ENCODE measurements around the gene ZNF543. TPM values are rescaled to one million over a fixed set of nuclear protein-coding genes. Genes with fewer than 3 reads are reported as not detected.

ZNF543 gene
- total RNA-seq, 2 experiments from 2014 or later = 7.0 to 7.5 TPM

GRCh38 chr19:57327993-57328392 is 7.7 kb downstream of the ZNF543 start:
- Mint-ChIP-seq H3K27ac (no peak overlapping the region), H3K9me3 (ENCODE audit: insufficient read depth) (peaks cover 14% of the 10 kb centered on the region), H3K36me3 (ENCODE audit: low read depth) (peaks cover 79% of the 10 kb centered on the region), H3K4me1 (ENCODE audit: low read depth) (no peaks in the 10 kb centered on the region), H3K27me3 (ENCODE audit: low read depth) (no peaks in the 10 kb centered on the region), H3K4me3 (no peak overlapping the region)
- ChIA-PET CTCF (no interaction called here), POLR2A (no interaction called here)
- DNase-seq = no peak
- no peak for ATAC-seq

DNA sequence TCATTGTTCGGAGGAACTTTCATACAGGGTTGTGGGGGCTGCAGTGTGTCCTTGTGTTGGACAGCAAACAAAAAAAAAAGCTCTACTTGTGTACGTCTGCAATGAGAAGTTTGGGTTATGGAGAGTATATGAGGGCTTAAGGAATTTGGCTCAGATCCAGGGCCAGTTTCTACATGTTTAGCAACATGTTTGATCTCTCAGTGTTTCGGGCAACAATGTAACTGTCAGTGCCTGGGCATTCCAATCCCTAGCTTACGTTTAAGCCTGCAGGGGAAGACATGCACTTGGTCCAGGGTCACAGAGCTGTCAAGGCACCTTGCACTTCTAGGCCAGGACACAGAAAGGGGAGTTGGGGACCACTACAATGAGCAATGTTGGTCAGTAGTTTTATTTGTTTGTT is 13.9 kb downstream of the ZNF543 start:
- no peaks in the 10 kb centered on the region for H3K4me1 Mint-ChIP-seq (ENCODE audit: low read depth)
- H3K4me3 Mint-ChIP-seq = no peak overlapping the region
- peaks cover 18% of the 10 kb centered on the region for H3K9me3 Mint-ChIP-seq (ENCODE audit: insufficient read depth)
- ATAC-seq (no peak), DNase-seq (no peak)
- CTCF ChIA-PET = no interaction called here
- H3K27ac Mint-ChIP-seq = no peak overlapping the region
- POLR2A ChIA-PET = no interaction called here
- H3K36me3 Mint-ChIP-seq (ENCODE audit: low read depth) = peaks cover 35% of the 10 kb centered on the region
- H3K27me3 Mint-ChIP-seq (ENCODE audit: low read depth) = no peaks in the 10 kb centered on the region

DNA sequence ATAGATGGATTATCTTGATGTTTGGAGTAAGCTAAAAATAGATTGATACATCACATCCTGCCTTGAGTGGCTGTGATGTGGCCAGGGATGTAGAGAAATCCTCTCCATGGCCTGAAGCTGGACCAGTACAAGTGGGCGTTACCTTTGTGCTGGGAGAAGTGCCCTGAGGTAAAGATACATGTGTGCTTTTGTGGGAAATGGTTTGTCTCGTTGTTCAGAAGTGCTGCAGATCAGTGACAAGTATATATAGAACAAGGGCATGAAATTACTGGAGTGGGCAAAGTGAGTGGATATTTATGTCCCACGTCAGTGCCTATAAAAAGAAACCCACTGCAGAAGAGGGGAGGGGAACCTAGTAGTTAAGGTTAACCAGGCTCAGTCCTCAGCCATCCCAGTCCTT is 18.6 kb downstream of the ZNF543 start:
- no peak overlapping the region for H3K4me3 Mint-ChIP-seq

DNA sequence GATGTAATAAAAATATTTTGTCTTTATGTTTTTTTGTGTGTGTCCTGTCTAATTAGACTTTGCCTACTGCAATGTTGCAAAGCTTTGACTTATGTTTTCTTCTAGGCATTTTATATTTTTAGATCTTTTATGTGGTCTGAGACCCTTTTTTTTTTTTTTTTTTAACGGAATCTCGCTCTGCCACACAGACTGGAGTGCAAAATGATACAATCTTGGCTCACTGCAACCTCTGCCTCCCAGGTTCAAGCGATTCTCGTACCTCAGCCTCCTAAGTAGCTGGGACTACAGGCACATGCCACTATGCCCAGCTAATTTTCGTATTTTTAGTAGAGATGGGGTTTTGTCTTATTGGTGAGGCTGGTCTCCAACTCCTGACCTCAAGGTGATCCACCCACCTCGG is 22.3 kb downstream of the ZNF543 start:
- ChIA-PET CTCF (no interaction called here), POLR2A (interaction anchor here (0.6 kb wide), 1 partner anchor 705 kb away, joined by 3 read pairs; no protein-coding TSS in a partner anchor)
- ATAC-seq = no peak
- no peaks in the 10 kb centered on the region for H3K27me3 Mint-ChIP-seq (ENCODE audit: low read depth)
- no peaks in the 10 kb centered on the region for H3K4me1 Mint-ChIP-seq (ENCODE audit: low read depth)
- no peak overlapping the region for H3K4me3 Mint-ChIP-seq
- peaks cover 4% of the 10 kb centered on the region for H3K9me3 Mint-ChIP-seq (ENCODE audit: insufficient read depth)
- H3K27ac Mint-ChIP-seq = no peak overlapping the region
- DNase-seq = no peak
- H3K36me3 Mint-ChIP-seq (ENCODE audit: low read depth) = peaks cover 5% of the 10 kb centered on the region

More for the DNA sequence above, 18.6 kb downstream of the ZNF543 start:
- no peak for ATAC-seq
- Mint-ChIP-seq H3K4me1 (ENCODE audit: low read depth) (no peaks in the 10 kb centered on the region), H3K9me3 (ENCODE audit: insufficient read depth) (peaks cover 17% of the 10 kb centered on the region), H3K36me3 (ENCODE audit: low read depth) (peaks cover 16% of the 10 kb centered on the region), H3K27ac (no peak overlapping the region), H3K27me3 (ENCODE audit: low read depth) (no peaks in the 10 kb centered on the region)
- ChIA-PET POLR2A (no interaction called here), CTCF (no interaction called here)
- DNase-seq = no peak

GRCh38 chr19:57348136-57348535 is 27.9 kb downstream of the ZNF543 start:
- POLR2A ChIA-PET = no interaction called here
- Mint-ChIP-seq H3K27ac (no peak overlapping the region), H3K9me3 (ENCODE audit: insufficient read depth) (peaks cover 3% of the 10 kb centered on the region), H3K36me3 (ENCODE audit: low read depth) (peaks cover 22% of the 10 kb centered on the region), H3K4me3 (no peak overlapping the region), H3K27me3 (ENCODE audit: low read depth) (no peaks in the 10 kb centered on the region), H3K4me1 (ENCODE audit: low read depth) (peaks cover 29% of the 10 kb centered on the region)
- CTCF ChIA-PET = no interaction called here
- no peak for ATAC-seq
- no peak for DNase-seq

GRCh38 chr19:57350877-57351805 is 30.9 kb downstream of the ZNF543 start, which contains the start of gene ZNF304:
Gene ZNF304, plus strand, starts transcription at chr19:57351271. Its CDS starts 394 bp downstream, at chr19:57351665.
- ATAC-seq (peak; percentile 99), DNase-seq (peak; percentile 93)
- ChIA-PET CTCF (interaction anchor here (0.9 kb wide), 2 partner anchors 12 to 50 kb away, joined by 3 to 4 read pairs; partner anchors contain the start of genes TRAPPC2B and ZNF547), POLR2A (interaction anchor here (0.6 to 1.2 kb wide), 6 partner anchors 12 to 331 kb away, joined by 3 to 5 read pairs (median 4); partner anchors contain the start of genes TRAPPC2B, ZNF547, ZNF548 and ZNF551)
- Mint-ChIP-seq H3K27ac (peak within 1 kb of the TSS; percentile 95), H3K9me3 (ENCODE audit: insufficient read depth) (peaks cover 19% of the 10 kb centered on the region), H3K4me1 (ENCODE audit: low read depth) (peaks cover 31% of the 10 kb centered on the region), H3K4me3 (peak within 1 kb of the TSS; percentile 94), H3K36me3 (ENCODE audit: low read depth) (peaks cover 52% of the 10 kb centered on the region), H3K27me3 (ENCODE audit: low read depth) (no peaks in the 10 kb centered on the region)

GRCh38 chr19:57351867-57352266 is 31.6 kb downstream of the ZNF543 start:
- H3K36me3 Mint-ChIP-seq (ENCODE audit: low read depth) = peaks cover 60% of the 10 kb centered on the region
- DNase-seq (no peak), ATAC-seq (peak; percentile 2)
- ChIA-PET CTCF (no interaction called here), POLR2A (no interaction called here)
- peak overlapping the region; percentile 94 for H3K4me3 Mint-ChIP-seq
- H3K27me3 Mint-ChIP-seq (ENCODE audit: low read depth) = no peaks in the 10 kb centered on the region
- H3K9me3 Mint-ChIP-seq (ENCODE audit: insufficient read depth) = peaks cover 25% of the 10 kb centered on the region
- peaks cover 31% of the 10 kb centered on the region for H3K4me1 Mint-ChIP-seq (ENCODE audit: low read depth)
- peak overlapping the region; percentile 95 for H3K27ac Mint-ChIP-seq

DNA sequence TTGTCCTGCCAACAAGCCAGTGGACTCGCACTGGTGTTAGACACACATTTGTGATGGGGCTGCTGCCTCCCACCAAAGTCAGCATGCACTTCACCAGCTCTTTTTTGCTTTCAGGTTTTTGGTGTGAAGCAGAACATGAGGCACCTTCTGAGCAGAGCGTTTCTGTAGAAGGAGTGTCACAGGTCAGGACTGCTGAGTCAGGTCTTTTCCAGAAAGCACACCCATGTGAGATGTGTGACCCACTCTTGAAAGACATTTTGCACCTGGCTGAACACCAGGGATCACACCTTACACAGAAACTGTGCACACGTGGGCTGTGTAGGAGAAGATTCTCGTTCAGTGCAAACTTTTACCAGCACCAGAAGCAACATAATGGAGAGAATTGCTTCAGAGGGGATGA is 35.6 kb downstream of the ZNF543 start:
- no peak for DNase-seq
- no peak overlapping the region for H3K27ac Mint-ChIP-seq
- H3K4me3 Mint-ChIP-seq = no peak overlapping the region
- H3K9me3 Mint-ChIP-seq (ENCODE audit: insufficient read depth) = peaks cover 40% of the 10 kb centered on the region
- ChIA-PET POLR2A (no interaction called here), CTCF (no interaction called here)
- H3K36me3 Mint-ChIP-seq (ENCODE audit: low read depth) = peaks cover 89% of the 10 kb centered on the region
- no peaks in the 10 kb centered on the region for H3K27me3 Mint-ChIP-seq (ENCODE audit: low read depth)
- H3K4me1 Mint-ChIP-seq (ENCODE audit: low read depth) = peaks cover 23% of the 10 kb centered on the region
- ATAC-seq = no peak

GRCh38 chr19:57357406-57357805 is 37.1 kb downstream of the ZNF543 start:
- ChIA-PET POLR2A (no interaction called here), CTCF (no interaction called here)
- Mint-ChIP-seq H3K27me3 (ENCODE audit: low read depth) (no peaks in the 10 kb centered on the region), H3K9me3 (ENCODE audit: insufficient read depth) (peaks cover 48% of the 10 kb centered on the region), H3K27ac (no peak overlapping the region), H3K4me3 (no peak overlapping the region), H3K36me3 (ENCODE audit: low read depth) (peaks cover 79% of the 10 kb centered on the region), H3K4me1 (ENCODE audit: low read depth) (peaks cover 10% of the 10 kb centered on the region)
- DNase-seq (no peak), ATAC-seq (no peak)

DNA sequence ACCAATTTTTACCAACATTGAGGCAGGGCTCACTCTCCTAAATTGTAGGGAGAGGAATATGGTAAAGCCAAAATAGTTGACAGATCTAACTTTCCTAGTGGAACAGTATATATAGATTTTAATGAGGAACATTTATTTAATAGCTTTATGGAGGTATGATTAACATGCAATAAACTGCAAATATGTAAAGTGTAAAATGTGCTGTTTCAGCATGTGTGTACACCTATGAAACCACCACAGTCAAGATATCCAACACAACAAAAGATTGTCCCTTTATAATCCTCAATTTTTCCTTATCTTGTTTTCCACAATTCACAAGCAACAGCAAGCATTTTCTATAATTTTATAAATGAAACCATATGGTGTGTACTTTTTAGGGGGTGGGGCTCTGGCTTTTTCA is 39.0 kb downstream of the ZNF543 start:
- Mint-ChIP-seq H3K27ac (no peak overlapping the region), H3K9me3 (ENCODE audit: insufficient read depth) (peaks cover 51% of the 10 kb centered on the region), H3K36me3 (ENCODE audit: low read depth) (peaks cover 72% of the 10 kb centered on the region), H3K4me1 (ENCODE audit: low read depth) (peaks cover 12% of the 10 kb centered on the region), H3K27me3 (ENCODE audit: low read depth) (no peaks in the 10 kb centered on the region), H3K4me3 (no peak overlapping the region)
- ChIA-PET CTCF (no interaction called here), POLR2A (no interaction called here)
- ATAC-seq (no peak), DNase-seq (no peak)

DNA sequence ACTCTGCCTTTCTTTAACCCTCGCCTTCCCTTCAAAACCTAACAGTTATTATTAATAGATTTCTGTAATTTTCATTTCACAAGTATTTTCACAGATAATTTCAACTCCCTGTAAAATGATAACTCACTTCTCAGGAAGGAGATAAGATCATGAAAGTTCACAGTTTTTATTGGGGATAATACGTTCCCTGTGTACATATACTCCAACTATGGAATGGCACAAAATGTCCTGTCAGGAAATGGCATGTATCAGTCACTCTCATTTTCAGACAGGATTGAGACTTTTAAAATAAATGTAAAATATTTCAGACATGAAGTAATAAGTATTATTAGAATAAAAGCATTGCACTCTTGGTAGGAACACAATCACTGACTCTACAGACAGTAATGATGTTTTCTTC is 42.1 kb downstream of the ZNF543 start:
- Mint-ChIP-seq H3K27ac (peak overlapping the region; percentile 92), H3K9me3 (ENCODE audit: insufficient read depth) (peaks cover 36% of the 10 kb centered on the region), H3K4me1 (ENCODE audit: low read depth) (peaks cover 14% of the 10 kb centered on the region), H3K36me3 (ENCODE audit: low read depth) (peaks cover 50% of the 10 kb centered on the region), H3K4me3 (peak overlapping the region; percentile 89), H3K27me3 (ENCODE audit: low read depth) (no peaks in the 10 kb centered on the region)
- CTCF ChIA-PET = interaction anchor here (1.5 to 1.8 kb wide), 2 partner anchors 12 to 27 kb away, joined by 3 to 4 read pairs; partner anchors contain the start of gene ZNF304
- ATAC-seq (no peak), DNase-seq (no peak)
- POLR2A ChIA-PET = interaction anchor here (1.4 to 1.5 kb wide), 2 partner anchors 12 to 27 kb away, joined by 4 to 10 read pairs; partner anchors contain the start of genes ZNF304 and ZNF548

Measured in activated CD8-positive, alpha-beta T cell treated with anti-CD3 and anti-CD28 coated beads, Interleukin-2, amount 10 ng/mL, durations not matched to agents 7 days and 5 days (primary cell).